ENCODE results near the gene MIB1. TPM values are rescaled to one million over a fixed set of nuclear protein-coding genes. Genes with fewer than 3 reads are reported as not detected.

Gene MIB1
- total and polyA plus RNA-seq, 9 of the 15 experiments (the other 6 are each of a cell fraction or from before 2014, with no cell fraction given): 7.2 to 43.8 (median 23.2) TPM

GRCh38 chr18:21918693-21919092 lies 178.1 kb downstream of the MIB1 start:
- H2AFZ ChIP-seq (ENCODE audit: low read depth, low read length): no peak overlapping the region
- H3K4me1 ChIP-seq (replicated peaks in 1 of 2; ENCODE audit: control insufficient read depth in 2 of 2, insufficient read depth in 2 of 2, low read length in 2 of 2): no peaks in the 10 kb centered on the region
- H3K9me1 ChIP-seq (ENCODE audit: control insufficient read depth, insufficient read depth, low read length): no peaks in the 10 kb centered on the region
- no peaks in the 10 kb centered on the region for H3K9me3 ChIP-seq (replicated peaks; ENCODE audit: control insufficient read depth, insufficient read depth, low read depth, low read length)
- H3K27me3 ChIP-seq (ENCODE audit: control insufficient read depth in 2 of 2, insufficient read depth in 2 of 2, low read length in 2 of 2): no peaks in the 10 kb centered on the region; a peak in 1 of 5 replicates
- H3K36me3 ChIP-seq (ENCODE audit: control insufficient read depth, insufficient read depth, low read length): no peaks in the 10 kb centered on the region
- CTCF ChIA-PET (ENCODE audit: low intra/inter-chr PET ratio): no interaction called here
- DNase-seq (ENCODE audit: extremely low read depth in 1 of 4, low spot score in 3 of 4): no peak
- intact Hi-C loops (cut with micrococcal nuclease): no loop called here
- no peak overlapping the region for H3K4me2 ChIP-seq (ENCODE audit: insufficient read depth, low read length)
- TF ChIP-seq E2F1 (CRISPR knock-in tag; IDR thresholded peaks at IDR 0.05): no peak
- TF ChIP-seq ZNF324 (CRISPR knock-in tag; IDR thresholded peaks at IDR 0.05): peak; percentile 89
- BruUV-seq (replicated peaks): no TSS peak
- no peak for ATAC-seq
- 5% methylated on average over 1 of the region's 1 CpG for whole genome bisulfite sequencing (ENCODE audit: insufficient coverage, low coverage, missing lambda C conversion rate)
- no peaks in the 10 kb centered on the region for H4K20me1 ChIP-seq (replicated peaks; ENCODE audit: control insufficient read depth, insufficient read depth, low read length)
- POLR2A ChIA-PET: interaction anchor here (0.6 kb wide), 1 partner anchor 9 kb away, joined by 3 read pairs; no protein-coding TSS in a partner anchor
- no peak for FAIRE-seq
- no peak overlapping the region for H3K9ac ChIP-seq (ENCODE audit: insufficient read depth in 1 of 2, low read depth in 2 of 2, low read length in 2 of 2)
- H3K27ac ChIP-seq (ENCODE audit: extremely low read depth, low read depth, low read length): no peak overlapping the region
- no peaks in the 10 kb centered on the region for H3K79me2 ChIP-seq (ENCODE audit: control insufficient read depth, insufficient read depth, low read length)
- no peak overlapping the region for H3K4me3 ChIP-seq
- in situ Hi-C loops (cut with MboI): loop anchor here (25.0 kb wide), 1 partner anchor 644 kb away; no protein-coding TSS in a partner anchor

MicroRNAs within 50 kb of the gene (microRNA counts, 767-probe panel; counts per million panel counts)
- microRNA hsa-miR-1 (not detected), microRNA hsa-miR-133a (not detected)

Small RNAs within 50 kb of the gene (small RNA-seq; reads per million reads assigned to genes)
- gene AC103987.3 (not detected), gene RF00019 (not detected), gene RF00045 (not detected), gene RF01241 (not detected), gene RN7SL233P (not detected), gene RNU6-1038P (not detected)

Other genes with a start within 250 kb of the MIB1 start
- 17.1 and 19.8 TPM in 2 replicates for gene ESCO1, start 140.1 kb upstream of the MIB1 start, total RNA-seq (2014; rRNA removed)
- 29.9 and 34.5 TPM in 2 replicates for gene ESCO1, start 140.1 kb upstream of the MIB1 start, total RNA-seq (2014; rRNA removed; fragmentation: Illumina TruSeq; extraction: Trizol)
- gene ESCO1, start 140.1 kb upstream of the MIB1 start, total RNA-seq (2015; rRNA removed; fragmentation: Illumina TruSeq; extraction: Trizol): 26.7 and 31.3 TPM in 2 replicates
- gene ESCO1, start 140.1 kb upstream of the MIB1 start, total RNA-seq (2021): 19.6 TPM in 2 replicates
- gene ESCO1, start 140.1 kb upstream of the MIB1 start, polyA plus RNA-seq (2011; rRNA removed): 12.4 and 15.0 TPM in 2 replicates
- 20.5 and 24.1 TPM in 2 replicates for gene ESCO1, start 140.1 kb upstream of the MIB1 start, polyA plus RNA-seq (2014; fragmentation: Illumina TruSeq; extraction: Trizol)
- 10 to 100 TPM; 15.6 to 22.6 TPM for gene ESCO1, start 140.1 kb upstream of the MIB1 start, polyA plus RNA-seq (2014; fragmentation: Nextera tagmentation; extraction: Ambion mirVana)
- 15.7 and 16.7 TPM in 2 replicates for gene ESCO1, start 140.1 kb upstream of the MIB1 start, polyA plus RNA-seq (2014; rRNA removed)
- 213 and 217 TPM in 2 replicates for gene SNRPD1, start 128.5 kb upstream of the MIB1 start, total RNA-seq (2014; rRNA removed)
- gene SNRPD1, start 128.5 kb upstream of the MIB1 start, total RNA-seq (2014; rRNA removed; fragmentation: Illumina TruSeq; extraction: Trizol): 340 and 396 TPM in 2 replicates
- 296 and 350 TPM in 2 replicates for gene SNRPD1, start 128.5 kb upstream of the MIB1 start, total RNA-seq (2015; rRNA removed; fragmentation: Illumina TruSeq; extraction: Trizol)
- 179 and 186 TPM in 2 replicates for gene SNRPD1, start 128.5 kb upstream of the MIB1 start, total RNA-seq (2021)
- gene SNRPD1, start 128.5 kb upstream of the MIB1 start, polyA plus RNA-seq (2011; rRNA removed): 173 and 230 TPM in 2 replicates
- gene SNRPD1, start 128.5 kb upstream of the MIB1 start, polyA plus RNA-seq (2014; fragmentation: Illumina TruSeq; extraction: Trizol): 231 and 284 TPM in 2 replicates
- gene SNRPD1, start 128.5 kb upstream of the MIB1 start, polyA plus RNA-seq (2014; fragmentation: Nextera tagmentation; extraction: Ambion mirVana): 1,000 to 10,000 TPM in 1 of 2 experiments, 100 to 1,000 TPM in 1; 960 to 1,063 TPM
- 285 and 313 TPM in 2 replicates for gene SNRPD1, start 128.5 kb upstream of the MIB1 start, polyA plus RNA-seq (2014; rRNA removed)
- gene ABHD3, start 36.0 kb upstream of the MIB1 start, total RNA-seq (2014; rRNA removed): 14.8 and 17.7 TPM in 2 replicates
- 25.2 and 27.9 TPM in 2 replicates for gene ABHD3, start 36.0 kb upstream of the MIB1 start, total RNA-seq (2014; rRNA removed; fragmentation: Illumina TruSeq; extraction: Trizol)
- 23.1 and 24.6 TPM in 2 replicates for gene ABHD3, start 36.0 kb upstream of the MIB1 start, total RNA-seq (2015; rRNA removed; fragmentation: Illumina TruSeq; extraction: Trizol)
- gene ABHD3, start 36.0 kb upstream of the MIB1 start, total RNA-seq (2021): 19.4 and 20.7 TPM in 2 replicates
- gene ABHD3, start 36.0 kb upstream of the MIB1 start, polyA plus RNA-seq (2011; rRNA removed): 35.2 and 38.8 TPM in 2 replicates
- 14.4 and 18.1 TPM in 2 replicates for gene ABHD3, start 36.0 kb upstream of the MIB1 start, polyA plus RNA-seq (2014; fragmentation: Illumina TruSeq; extraction: Trizol)
- gene ABHD3, start 36.0 kb upstream of the MIB1 start, polyA plus RNA-seq (2014; fragmentation: Nextera tagmentation; extraction: Ambion mirVana): 1 to 10 TPM; 6.3 to 8.1 TPM
- 28.0 and 31.4 TPM in 2 replicates for gene ABHD3, start 36.0 kb upstream of the MIB1 start, polyA plus RNA-seq (2014; rRNA removed)